Memory B cell (primary cell): ENCODE data around the gene ZSCAN4.

Experiments
- ATAC-seq: fragments of 150-1000 bp; cut with Tn5 transposase; 2 replicates; pipeline ENCODE4 v1.10.0; 2021; ENCODE audit warnings: low read depth, mild to moderate bottlenecking, moderate library complexity
- DNase-seq, 2 donors: peaks; one replicate each; pipeline ENCODE4 v3.0.0; 2022; ENCODE audit warnings: low spot score in 2 of 2
- H3K27ac Mint-ChIP-seq: one replicate; pipeline ENCODE4 v1.8.0; 2022; ENCODE audit warnings: mild to moderate bottlenecking, moderate library complexity, mixed read lengths
- H3K27me3 Mint-ChIP-seq: one replicate; pipeline ENCODE4 v1.8.0; 2022; ENCODE audit warnings: mixed read lengths
- H3K36me3 Mint-ChIP-seq: one replicate; pipeline ENCODE4 v1.8.0; 2022; ENCODE audit warnings: mild to moderate bottlenecking, mixed read lengths
- H3K4me1 Mint-ChIP-seq: one replicate; pipeline ENCODE4 v1.8.0; 2022; ENCODE audit warnings: mixed read lengths
- H3K4me3 Mint-ChIP-seq: one replicate; pipeline ENCODE4 v1.8.0; 2022; ENCODE audit warnings: mild to moderate bottlenecking, moderate library complexity, mixed read lengths
- H3K9me3 Mint-ChIP-seq: one replicate; pipeline ENCODE4 v1.8.0; 2022; ENCODE audit warnings: mixed read lengths

ZSCAN4 gene

GRCh38 chr19:57656346-57656745 lies 12.4 kb upstream of the ZSCAN4 start:
- no peak overlapping the region for H3K4me3 Mint-ChIP-seq
- peaks cover 39% of the 10 kb centered on the region for H3K27me3 Mint-ChIP-seq
- H3K4me1 Mint-ChIP-seq: no peaks in the 10 kb centered on the region
- H3K9me3 Mint-ChIP-seq: peaks cover 29% of the 10 kb centered on the region
- no peak overlapping the region for H3K27ac Mint-ChIP-seq
- DNase-seq (no peak), ATAC-seq (no peak)
- peaks cover 16% of the 10 kb centered on the region for H3K36me3 Mint-ChIP-seq

GRCh38 chr19:57664269-57665127 lies 4.2 kb upstream of the ZSCAN4 start:
- Mint-ChIP-seq H3K4me1 (peaks cover 5% of the 10 kb centered on the region), H3K27me3 (peaks cover 17% of the 10 kb centered on the region)

GRCh38 chr19:57665261-57665806 lies 3.4 kb upstream of the ZSCAN4 start:
- peak overlapping the region; percentile 79 for H3K4me3 Mint-ChIP-seq
- H3K27me3 Mint-ChIP-seq: peaks cover 17% of the 10 kb centered on the region
- H3K27ac Mint-ChIP-seq: no peak overlapping the region
- no peak for ATAC-seq
- DNase-seq: no peak
- H3K9me3 Mint-ChIP-seq: peaks cover 1% of the 10 kb centered on the region
- H3K36me3 Mint-ChIP-seq: no peaks in the 10 kb centered on the region
- peaks cover 5% of the 10 kb centered on the region for H3K4me1 Mint-ChIP-seq

More at GRCh38 chr19:57664269-57665127, 4.2 kb upstream of the ZSCAN4 start:
- ATAC-seq (peak; percentile 53), DNase-seq (peak; percentile 4 to 20)
- H3K9me3 Mint-ChIP-seq: peaks cover 1% of the 10 kb centered on the region
- H3K36me3 Mint-ChIP-seq: no peaks in the 10 kb centered on the region
- H3K4me3 Mint-ChIP-seq: peak overlapping the region; percentile 79
- H3K27ac Mint-ChIP-seq: peak overlapping the region; percentile 68

- Mint-ChIP-seq H3K4me3 (no peak overlapping the region), H3K36me3 (no peaks in the 10 kb centered on the region), H3K27ac (no peak overlapping the region), H3K9me3 (peaks cover 1% of the 10 kb centered on the region), H3K27me3 (peaks cover 17% of the 10 kb centered on the region), H3K4me1 (peaks cover 5% of the 10 kb centered on the region)
- no peak for ATAC-seq
- DNase-seq: no peak
These were observed 1.5 kb upstream of the ZSCAN4 start for GRCh38 chr19:57667228-57667627.

- Mint-ChIP-seq H3K4me1 (no peaks in the 10 kb centered on the region), H3K36me3 (no peaks in the 10 kb centered on the region)
These were observed 2.6 kb downstream of the ZSCAN4 start for GRCh38 chr19:57671124-57671895.

GRCh38 chr19:57672466-57672865 lies 3.7 kb downstream of the ZSCAN4 start:
- Mint-ChIP-seq H3K36me3 (no peaks in the 10 kb centered on the region), H3K4me1 (no peaks in the 10 kb centered on the region), H3K27ac (no peak overlapping the region), H3K4me3 (no peak overlapping the region), H3K27me3 (peaks cover 11% of the 10 kb centered on the region), H3K9me3 (peaks cover 1% of the 10 kb centered on the region)
- ATAC-seq: no peak
- DNase-seq: no peak

More at GRCh38 chr19:57671124-57671895, 2.6 kb downstream of the ZSCAN4 start:
- Mint-ChIP-seq H3K4me3 (no peak overlapping the region), H3K27me3 (peaks cover 10% of the 10 kb centered on the region), H3K9me3 (peaks cover 1% of the 10 kb centered on the region), H3K27ac (no peak overlapping the region)
- ATAC-seq (no peak), DNase-seq (no peak)

GRCh38 chr19:57675881-57676280 lies 7.1 kb downstream of the ZSCAN4 start:
- Mint-ChIP-seq H3K27me3 (peaks cover 14% of the 10 kb centered on the region), H3K4me3 (no peak overlapping the region), H3K4me1 (no peaks in the 10 kb centered on the region), H3K36me3 (peaks cover 2% of the 10 kb centered on the region), H3K9me3 (peaks cover 2% of the 10 kb centered on the region), H3K27ac (no peak overlapping the region)
- DNase-seq (no peak), ATAC-seq (no peak)

GRCh38 chr19:57682226-57682766 lies 13.6 kb downstream of the ZSCAN4 start:
- Mint-ChIP-seq H3K27ac (peak overlapping the region; percentile 92), H3K4me1 (peaks cover 36% of the 10 kb centered on the region), H3K27me3 (peaks cover 7% of the 10 kb centered on the region), H3K4me3 (peak overlapping the region; percentile 99), H3K36me3 (peaks cover 55% of the 10 kb centered on the region), H3K9me3 (peaks cover 29% of the 10 kb centered on the region)
- ATAC-seq (no peak), DNase-seq (no peak)

- H3K9me3 Mint-ChIP-seq: peaks cover 28% of the 10 kb centered on the region
- H3K27me3 Mint-ChIP-seq: no peaks in the 10 kb centered on the region
- no peak for DNase-seq
- peaks cover 37% of the 10 kb centered on the region for H3K4me1 Mint-ChIP-seq
- H3K27ac Mint-ChIP-seq: no peak overlapping the region
- H3K36me3 Mint-ChIP-seq: peaks cover 69% of the 10 kb centered on the region
- ATAC-seq: no peak
- no peak overlapping the region for H3K4me3 Mint-ChIP-seq
These were observed 18.0 kb downstream of the ZSCAN4 start for GRCh38 chr19:57686727-57687126.

GRCh38 chr19:57687363-57688010 lies 18.8 kb downstream of the ZSCAN4 start:
- peaks cover 32% of the 10 kb centered on the region for H3K4me1 Mint-ChIP-seq
- DNase-seq (no peak), ATAC-seq (no peak)
- no peak overlapping the region for H3K27ac Mint-ChIP-seq
- H3K4me3 Mint-ChIP-seq: no peak overlapping the region
- H3K36me3 Mint-ChIP-seq: peaks cover 65% of the 10 kb centered on the region
- peaks cover 28% of the 10 kb centered on the region for H3K9me3 Mint-ChIP-seq
- no peaks in the 10 kb centered on the region for H3K27me3 Mint-ChIP-seq

GRCh38 chr19:57688011-57688763 lies 19.5 kb downstream of the ZSCAN4 start:
- Mint-ChIP-seq H3K9me3 (peaks cover 27% of the 10 kb centered on the region), H3K27ac (no peak overlapping the region), H3K4me3 (no peak overlapping the region), H3K27me3 (no peaks in the 10 kb centered on the region), H3K4me1 (peaks cover 25% of the 10 kb centered on the region), H3K36me3 (peaks cover 62% of the 10 kb centered on the region)
- DNase-seq: no peak
- ATAC-seq: no peak

GRCh38 chr19:57689750-57690149 lies 21.0 kb downstream of the ZSCAN4 start:
- Mint-ChIP-seq H3K36me3 (peaks cover 56% of the 10 kb centered on the region), H3K27ac (no peak overlapping the region), H3K4me3 (no peak overlapping the region), H3K9me3 (peaks cover 12% of the 10 kb centered on the region), H3K27me3 (no peaks in the 10 kb centered on the region), H3K4me1 (peaks cover 9% of the 10 kb centered on the region)
- DNase-seq (no peak), ATAC-seq (no peak)

GRCh38 chr19:57701625-57702024 lies 32.9 kb downstream of the ZSCAN4 start:
- DNase-seq: no peak
- Mint-ChIP-seq H3K4me3 (no peak overlapping the region), H3K27ac (no peak overlapping the region), H3K4me1 (peaks cover 19% of the 10 kb centered on the region), H3K9me3 (peaks cover 17% of the 10 kb centered on the region), H3K27me3 (no peaks in the 10 kb centered on the region), H3K36me3 (peaks cover 66% of the 10 kb centered on the region)
- no peak for ATAC-seq
